ENCODE results near the gene OGDH. TPM values are rescaled to one million over a fixed set of nuclear protein-coding genes. Genes with fewer than 3 reads are reported as not detected.

OGDH gene
- total RNA-seq, 1 donor from 2014 or later = 73.7 TPM

DNA sequence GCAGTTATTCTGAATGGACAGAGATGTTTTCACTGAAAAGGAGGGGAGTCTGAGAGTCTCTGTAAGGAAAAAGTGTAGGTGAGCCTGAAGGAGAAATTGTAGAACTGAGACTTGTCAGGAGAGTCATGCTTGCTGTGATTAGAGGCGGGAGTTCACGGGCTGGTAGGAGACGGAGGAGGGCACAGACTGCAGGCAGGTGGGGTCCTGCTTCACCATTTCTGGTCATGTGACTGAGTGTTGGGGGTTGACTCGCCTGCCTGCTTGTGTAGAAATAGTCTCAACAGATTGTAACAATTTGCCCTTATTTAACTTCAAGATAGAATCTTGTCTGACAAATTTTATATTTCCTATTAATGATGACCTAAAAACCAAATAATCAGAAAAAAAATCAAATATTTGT, 70.3 kb downstream of the OGDH start:
- TF ChIP-seq, protein P1, sequence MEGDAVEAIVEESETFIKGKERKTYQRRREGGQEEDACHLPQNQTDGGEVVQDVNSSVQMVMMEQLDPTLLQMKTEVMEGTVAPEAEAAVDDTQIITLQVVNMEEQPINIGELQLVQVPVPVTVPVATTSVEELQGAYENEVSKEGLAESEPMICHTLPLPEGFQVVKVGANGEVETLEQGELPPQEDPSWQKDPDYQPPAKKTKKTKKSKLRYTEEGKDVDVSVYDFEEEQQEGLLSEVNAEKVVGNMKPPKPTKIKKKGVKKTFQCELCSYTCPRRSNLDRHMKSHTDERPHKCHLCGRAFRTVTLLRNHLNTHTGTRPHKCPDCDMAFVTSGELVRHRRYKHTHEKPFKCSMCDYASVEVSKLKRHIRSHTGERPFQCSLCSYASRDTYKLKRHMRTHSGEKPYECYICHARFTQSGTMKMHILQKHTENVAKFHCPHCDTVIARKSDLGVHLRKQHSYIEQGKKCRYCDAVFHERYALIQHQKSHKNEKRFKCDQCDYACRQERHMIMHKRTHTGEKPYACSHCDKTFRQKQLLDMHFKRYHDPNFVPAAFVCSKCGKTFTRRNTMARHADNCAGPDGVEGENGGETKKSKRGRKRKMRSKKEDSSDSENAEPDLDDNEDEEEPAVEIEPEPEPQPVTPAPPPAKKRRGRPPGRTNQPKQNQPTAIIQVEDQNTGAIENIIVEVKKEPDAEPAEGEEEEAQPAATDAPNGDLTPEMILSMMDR (IDR thresholded peaks at IDR 0.05; ENCODE audit: insufficient read depth, low read depth, low read length) = no peak
- no peak for TF ChIP-seq EZH2 (IDR thresholded peaks at IDR 0.05; ENCODE audit: insufficient read depth, low read length)
- no peaks in the 10 kb centered on the region for H3K79me2 ChIP-seq (ENCODE audit: insufficient read depth, low read length)
- H4K20me1 ChIP-seq (ENCODE audit: insufficient read depth, low read length) = no peaks in the 10 kb centered on the region
- no peak for DNase-seq (ENCODE audit: low read depth)
- peaks cover 12% of the 10 kb centered on the region for H3K4me1 Mint-ChIP-seq (ENCODE audit: low read depth, unreplicated experiment)
- H3K27ac ChIP-seq (ENCODE audit: low read depth, low read length) = no peak overlapping the region
- no peak overlapping the region for H3K4me2 ChIP-seq (ENCODE audit: low read length)
- H3K9me3 ChIP-seq (ENCODE audit: insufficient read depth, low read depth, low read length) = no peaks in the 10 kb centered on the region
- H3K9ac ChIP-seq (ENCODE audit: low read length) = no peak overlapping the region
- no peak overlapping the region for H3K27ac Mint-ChIP-seq (ENCODE audit: unreplicated experiment)
- peaks cover 4% of the 10 kb centered on the region for H3K4me1 ChIP-seq (ENCODE audit: insufficient read depth, low read length)
- H3K4me3 Mint-ChIP-seq (ENCODE audit: unreplicated experiment) = no peak overlapping the region
- H3K4me3 ChIP-seq (ENCODE audit: insufficient read depth, low read depth, low read length) = no peak overlapping the region
- peaks cover 40% of the 10 kb centered on the region for H3K36me3 Mint-ChIP-seq (ENCODE audit: low read depth, unreplicated experiment)
- H2AFZ ChIP-seq (ENCODE audit: low read depth, low read length) = no peak overlapping the region
- no peaks in the 10 kb centered on the region for H3K9me3 Mint-ChIP-seq (ENCODE audit: unreplicated experiment)
- peaks cover 20% of the 10 kb centered on the region for H3K36me3 ChIP-seq (ENCODE audit: insufficient read depth, low read length)
- H3K27me3 Mint-ChIP-seq (ENCODE audit: low read depth, unreplicated experiment) = no peaks in the 10 kb centered on the region
- H3K27me3 ChIP-seq (ENCODE audit: insufficient read depth, low read length) = no peaks in the 10 kb centered on the region
- no peak for FAIRE-seq

- H3K9me3 Mint-ChIP-seq (ENCODE audit: unreplicated experiment) = no peaks in the 10 kb centered on the region
- Histone ChIP-seq H4K20me1 (ENCODE audit: insufficient read depth, low read length) (no peaks in the 10 kb centered on the region), H3K4me3 (ENCODE audit: insufficient read depth, low read depth, low read length) (no peak overlapping the region), H3K79me2 (ENCODE audit: insufficient read depth, low read length) (no peaks in the 10 kb centered on the region), H3K27me3 (ENCODE audit: insufficient read depth, low read length) (no peaks in the 10 kb centered on the region), H3K36me3 (ENCODE audit: insufficient read depth, low read length) (peaks cover 21% of the 10 kb centered on the region), H2AFZ (ENCODE audit: low read depth, low read length) (no peak overlapping the region), H3K9ac (ENCODE audit: low read length) (no peak overlapping the region), H3K4me1 (ENCODE audit: insufficient read depth, low read length) (peaks cover 4% of the 10 kb centered on the region), H3K4me2 (ENCODE audit: low read length) (no peak overlapping the region), H3K9me3 (ENCODE audit: insufficient read depth, low read depth, low read length) (no peaks in the 10 kb centered on the region), H3K27ac (ENCODE audit: low read depth, low read length) (no peak overlapping the region)
- no peak overlapping the region for H3K27ac Mint-ChIP-seq (ENCODE audit: unreplicated experiment)
- no peaks in the 10 kb centered on the region for H3K27me3 Mint-ChIP-seq (ENCODE audit: low read depth, unreplicated experiment)
- FAIRE-seq (no peak), DNase-seq (ENCODE audit: low read depth) (peak; percentile 55)
- H3K36me3 Mint-ChIP-seq (ENCODE audit: low read depth, unreplicated experiment) = peaks cover 37% of the 10 kb centered on the region
- TF ChIP-seq, protein P1 (IDR thresholded peaks at IDR 0.05; ENCODE audit: insufficient read depth, low read depth, low read length) = no peak
- no peak for TF ChIP-seq EZH2 (IDR thresholded peaks at IDR 0.05; ENCODE audit: insufficient read depth, low read length)
- H3K4me3 Mint-ChIP-seq (ENCODE audit: unreplicated experiment) = no peak overlapping the region
- peaks cover 12% of the 10 kb centered on the region for H3K4me1 Mint-ChIP-seq (ENCODE audit: low read depth, unreplicated experiment)
Measured at GRCh38 chr7:44678101-44678470, 71.7 kb downstream of the OGDH start.

DNA sequence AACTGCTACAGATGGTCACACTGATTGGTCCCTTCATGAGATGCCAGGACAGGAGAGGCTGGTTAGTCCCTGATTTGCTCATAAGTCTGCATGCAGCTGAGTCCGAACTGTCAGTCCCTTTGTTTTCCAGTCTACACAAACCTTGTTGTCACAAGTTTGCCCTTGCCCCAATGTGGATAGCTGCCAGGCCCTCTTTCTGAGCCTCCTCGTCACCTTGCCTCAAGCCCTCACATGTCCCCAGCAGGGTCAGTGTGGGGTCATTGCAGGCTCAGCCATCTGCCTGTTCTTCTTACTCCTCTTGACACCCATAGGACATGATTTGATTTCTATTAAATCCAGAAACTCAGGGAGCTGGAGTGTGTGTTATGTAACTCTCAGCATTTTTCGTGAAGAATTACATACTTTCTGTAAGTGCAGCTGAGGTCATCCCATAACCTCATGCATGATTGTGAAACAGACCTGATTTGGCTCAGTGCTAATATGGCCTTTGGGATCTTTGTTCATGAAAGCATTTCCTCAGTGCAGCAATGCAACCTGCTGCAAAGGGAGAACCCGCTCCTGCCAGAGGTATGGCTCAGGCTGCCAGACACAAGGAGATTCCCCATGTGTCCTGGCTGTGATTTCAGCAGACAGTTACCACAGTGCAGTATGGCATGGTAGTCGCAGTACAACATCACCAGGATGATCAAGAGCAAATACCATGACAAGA, 72.2 kb downstream of the OGDH start:
- peaks cover 35% of the 10 kb centered on the region for H3K36me3 Mint-ChIP-seq (ENCODE audit: low read depth, unreplicated experiment)

More for the DNA sequence above, 72.2 kb downstream of the OGDH start:
- H3K4me1 Mint-ChIP-seq (ENCODE audit: low read depth, unreplicated experiment) = peaks cover 12% of the 10 kb centered on the region
- no peak overlapping the region for H3K9ac ChIP-seq (ENCODE audit: low read length)
- H3K4me3 ChIP-seq (ENCODE audit: insufficient read depth, low read depth, low read length) = no peak overlapping the region
- peak; percentile 61 for DNase-seq (ENCODE audit: low read depth)
- H3K4me1 ChIP-seq (ENCODE audit: insufficient read depth, low read length) = peaks cover 4% of the 10 kb centered on the region
- H3K27ac ChIP-seq (ENCODE audit: low read depth, low read length) = no peak overlapping the region
- no peak overlapping the region for H3K27ac Mint-ChIP-seq (ENCODE audit: unreplicated experiment)
- no peak overlapping the region for H3K4me2 ChIP-seq (ENCODE audit: low read length)
- FAIRE-seq = no peak
- no peaks in the 10 kb centered on the region for H3K27me3 Mint-ChIP-seq (ENCODE audit: low read depth, unreplicated experiment)
- no peak overlapping the region for H3K4me3 Mint-ChIP-seq (ENCODE audit: unreplicated experiment)
- H3K36me3 ChIP-seq (ENCODE audit: insufficient read depth, low read length) = peaks cover 26% of the 10 kb centered on the region
- H3K79me2 ChIP-seq (ENCODE audit: insufficient read depth, low read length) = no peaks in the 10 kb centered on the region
- no peaks in the 10 kb centered on the region for H3K9me3 Mint-ChIP-seq (ENCODE audit: unreplicated experiment)
- no peaks in the 10 kb centered on the region for H4K20me1 ChIP-seq (ENCODE audit: insufficient read depth, low read length)
- no peak overlapping the region for H2AFZ ChIP-seq (ENCODE audit: low read depth, low read length)
- H3K27me3 ChIP-seq (ENCODE audit: insufficient read depth, low read length) = no peaks in the 10 kb centered on the region
- H3K9me3 ChIP-seq (ENCODE audit: insufficient read depth, low read depth, low read length) = no peaks in the 10 kb centered on the region
- TF ChIP-seq EZH2 (IDR thresholded peaks at IDR 0.05; ENCODE audit: insufficient read depth, low read length) = no peak
- TF ChIP-seq, protein P1 (IDR thresholded peaks at IDR 0.05; ENCODE audit: insufficient read depth, low read depth, low read length) = no peak
